HG03108 (cell line): ENCODE results near the gene IQCM.
"Not testable (repeated sequence)": the region's sequence is repeated elsewhere in the genome, so short reads cannot be mapped to it uniquely, and the experiment has no call there.

Experiments used
- ATAC-seq: cut with Tn5 transposase; IDR thresholded peaks from one replicate; pipeline ENCODE4 v1.9.1; 2021; ENCODE audit warnings: moderate library complexity; ENCODE audit not compliant: unreplicated experiment

Gene IQCM

DNA sequence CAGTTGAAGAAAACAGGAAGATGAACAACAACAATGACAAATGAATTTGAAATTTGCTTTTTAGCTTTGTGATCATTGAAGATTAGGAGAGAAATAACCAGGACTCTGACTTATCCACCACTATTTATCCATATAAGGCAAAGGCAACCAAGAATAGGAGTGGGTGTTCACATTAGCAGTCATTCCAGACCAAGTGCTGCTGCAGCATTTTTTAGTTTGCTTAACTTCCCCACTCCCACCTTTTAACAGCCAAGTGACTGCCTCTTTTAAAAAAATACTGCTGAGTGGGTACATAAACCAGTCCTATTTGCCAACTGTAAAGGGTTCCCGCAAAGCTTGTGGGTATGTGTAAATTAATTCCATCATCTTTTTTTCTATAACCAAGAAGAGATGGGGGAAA lies 230.9 kb downstream of the IQCM start:
- no peak for ATAC-seq

- no peak for ATAC-seq
These were observed 240.7 kb downstream of the IQCM start for GRCh38 chr4:149574971-149575370.

DNA sequence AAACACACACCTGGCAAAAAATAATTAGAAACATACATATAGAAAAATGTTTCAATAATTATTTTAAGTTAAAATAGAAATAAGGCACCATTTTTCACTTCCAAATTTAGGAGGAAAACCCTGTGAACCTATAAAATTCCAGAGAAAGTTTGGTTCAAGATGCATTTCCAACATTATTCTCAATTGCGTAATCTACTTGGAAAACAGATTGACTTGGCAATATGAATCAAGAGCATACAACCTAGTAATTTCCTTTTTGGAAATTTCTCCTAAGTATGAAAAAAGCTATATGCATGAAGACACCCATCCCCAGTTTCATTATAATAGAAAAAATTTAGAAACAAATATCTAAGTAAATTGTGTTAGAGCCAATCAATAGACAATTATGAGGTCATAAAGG lies 242.9 kb downstream of the IQCM start:
- no peak for ATAC-seq

GRCh38 chr4:149555799-149556198 lies 259.8 kb downstream of the IQCM start:
- no peak for ATAC-seq

GRCh38 chr4:149555146-149555545 lies 260.5 kb downstream of the IQCM start:
- no peak for ATAC-seq

DNA sequence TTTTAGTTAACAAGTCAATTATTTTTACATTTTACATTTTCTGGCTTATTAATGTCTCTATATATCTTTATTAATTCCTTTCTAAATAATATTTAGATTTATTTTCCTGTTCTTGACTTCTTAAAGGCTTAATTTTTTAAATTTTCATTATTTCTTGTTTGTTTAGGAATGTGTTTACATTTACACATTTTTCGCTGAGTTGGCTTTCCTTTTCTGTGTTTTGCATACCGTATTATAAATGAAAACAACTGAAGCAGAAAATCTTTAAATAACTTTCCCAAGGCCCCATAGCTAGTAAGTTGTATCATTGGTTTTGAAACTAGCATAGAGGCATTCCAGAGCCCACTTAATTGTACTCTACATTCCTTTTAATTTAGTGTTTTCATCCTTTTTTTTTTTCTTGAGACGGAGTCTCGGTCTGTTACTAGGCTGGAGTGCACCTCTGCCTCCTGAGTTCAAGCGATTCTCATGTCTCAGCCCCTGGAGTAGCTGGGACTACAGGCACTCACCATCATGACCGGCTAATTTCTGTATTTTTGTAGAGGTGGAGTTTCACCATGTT lies 261.6 kb downstream of the IQCM start:
- no peak for ATAC-seq

DNA sequence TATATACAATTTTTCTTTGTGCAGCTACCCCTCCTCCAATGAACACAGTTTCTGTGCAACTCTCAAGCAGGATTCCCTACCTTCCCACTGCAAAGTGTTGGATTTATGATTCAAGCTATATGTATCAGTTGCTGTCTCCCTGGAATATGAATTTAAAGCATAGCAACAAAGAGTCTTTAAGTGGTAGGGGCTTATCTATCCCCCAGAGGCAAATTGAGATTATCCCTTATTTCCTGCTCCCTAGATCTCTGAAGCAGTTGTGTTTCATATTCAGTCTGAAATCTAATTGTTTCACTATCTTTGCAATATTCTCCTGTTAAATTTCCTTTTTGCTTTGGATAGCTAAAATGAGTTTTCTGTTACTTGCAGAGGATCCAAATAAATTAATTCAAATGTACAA lies 263.0 kb downstream of the IQCM start:
- ATAC-seq = no peak

GRCh38 chr4:149549911-149550310 lies 265.7 kb downstream of the IQCM start:
- ATAC-seq = no peak

GRCh38 chr4:149534779-149535178 lies 280.9 kb downstream of the IQCM start:
- ATAC-seq = no peak

- ATAC-seq = no peak
These were observed 283.8 kb downstream of the IQCM start for GRCh38 chr4:149531861-149532260.

DNA sequence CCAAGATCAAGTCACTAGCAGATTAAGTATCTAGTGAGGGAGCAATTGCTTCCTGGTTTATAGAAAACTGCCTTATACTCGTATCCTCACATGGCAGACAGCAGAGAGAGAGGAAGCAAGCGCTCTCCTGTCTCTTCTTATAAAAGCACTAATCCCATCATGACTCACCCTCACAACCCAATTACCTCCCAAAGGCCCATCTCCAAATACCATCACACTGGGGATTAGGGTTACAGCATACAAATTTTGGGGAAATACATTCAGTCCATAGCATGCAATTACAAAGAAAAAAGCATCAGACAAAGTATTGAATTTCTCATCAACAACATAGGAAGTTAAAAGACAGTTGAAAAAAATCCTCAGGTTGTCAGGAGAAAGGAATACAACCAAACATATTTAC lies 292.6 kb downstream of the IQCM start:
- ATAC-seq = no peak

DNA sequence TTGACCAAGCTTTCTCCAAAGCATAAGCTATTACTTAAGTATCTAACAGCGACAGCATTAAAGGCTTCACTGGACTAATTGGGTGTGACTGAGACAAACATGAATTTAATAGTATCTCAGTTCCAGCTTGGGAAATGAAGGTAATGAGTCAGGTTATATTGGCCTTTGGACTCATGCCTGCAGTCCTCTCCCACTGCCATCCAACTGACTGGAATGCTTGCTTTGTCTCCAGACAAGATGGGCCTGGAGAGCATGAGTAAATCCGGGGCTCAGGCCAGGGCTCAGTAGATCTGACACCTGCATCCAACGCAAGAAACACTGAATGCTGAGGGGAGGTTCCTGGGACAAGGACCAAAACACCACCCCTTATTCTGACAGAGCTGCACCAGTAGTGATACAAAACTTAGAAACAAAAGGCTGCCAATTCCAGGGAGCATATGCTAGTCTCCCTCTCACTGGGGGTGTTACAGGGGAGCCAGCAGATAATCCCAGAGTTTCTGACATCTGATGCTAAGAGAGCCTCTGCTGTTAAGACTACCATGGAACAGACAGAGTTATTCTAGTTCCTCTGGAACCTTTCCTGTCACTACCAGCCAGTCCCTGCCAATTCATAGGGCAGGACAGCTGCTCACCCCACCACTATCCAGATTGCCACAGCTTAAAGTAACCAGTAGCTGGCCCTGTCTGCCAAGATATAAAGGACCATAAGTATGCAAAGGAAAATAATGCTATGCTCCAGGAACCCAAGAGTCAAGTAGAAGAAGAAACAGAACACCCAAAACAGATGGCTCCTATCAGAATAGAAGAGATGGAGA lies 293.8 kb downstream of the IQCM start:
- ATAC-seq = no peak

DNA sequence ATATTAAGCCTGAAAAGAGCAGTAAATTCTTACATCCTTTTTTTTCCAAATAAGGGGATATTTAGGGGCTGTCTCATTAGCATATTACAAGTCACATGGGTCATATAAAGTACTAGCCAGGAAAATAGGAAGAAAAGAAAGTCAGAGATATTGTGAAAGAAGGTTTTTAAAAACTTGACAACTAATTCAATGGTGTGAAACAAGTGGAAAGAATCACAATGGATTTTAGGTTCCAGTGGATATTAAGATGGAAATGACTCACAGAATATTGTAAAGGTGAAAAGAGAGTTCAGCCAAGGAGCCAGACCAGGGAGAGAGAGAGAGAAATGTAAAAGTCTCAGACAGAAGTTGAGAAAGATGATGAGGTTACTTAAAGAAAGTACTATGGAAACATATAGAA lies 297.2 kb downstream of the IQCM start:
- no peak for ATAC-seq

- ATAC-seq = no peak
These were observed 302.6 kb downstream of the IQCM start for GRCh38 chr4:149513081-149513480.

GRCh38 chr4:149512501-149512900 lies 303.1 kb downstream of the IQCM start:
- ATAC-seq = no peak

DNA sequence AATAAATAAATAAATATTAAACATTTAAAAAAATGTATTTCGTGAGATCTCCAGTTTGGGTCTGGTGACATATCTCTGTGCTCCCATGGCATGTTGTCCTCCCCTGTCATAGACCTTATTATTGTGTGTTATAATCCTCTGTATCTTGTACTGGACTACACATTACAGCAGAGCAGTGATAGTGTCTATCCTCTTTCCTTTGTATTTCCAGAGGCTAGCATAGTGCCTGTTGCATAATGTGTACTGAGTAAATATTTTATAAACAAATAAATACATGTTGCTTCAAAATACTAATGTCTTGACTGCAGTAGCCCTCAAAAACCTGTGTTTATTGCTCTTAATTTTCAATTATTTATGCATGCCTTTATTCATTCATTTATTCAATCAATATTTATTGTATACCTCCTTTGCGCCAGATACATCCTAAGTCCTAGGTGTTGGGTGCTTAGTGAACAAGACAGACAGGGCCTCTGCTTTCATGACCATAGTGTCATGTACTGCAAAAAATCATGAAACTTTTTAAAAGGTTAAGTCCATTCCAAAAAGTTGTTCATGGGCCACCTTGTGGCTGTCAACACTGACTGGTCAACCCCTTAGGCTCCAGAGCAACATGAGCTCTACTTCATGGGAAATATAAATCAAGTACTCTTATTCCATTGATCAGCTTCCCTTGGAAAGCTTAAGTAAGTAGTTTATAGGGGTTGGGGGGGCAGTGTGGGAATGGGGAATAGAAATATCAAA lies 303.9 kb downstream of the IQCM start:
- ATAC-seq = no peak

- not testable (repeated sequence) for ATAC-seq
These were observed 308.3 kb downstream of the IQCM start for GRCh38 chr4:149507309-149507708.

- ATAC-seq = no peak
These were observed 314.8 kb downstream of the IQCM start for GRCh38 chr4:149500806-149501205.

- ATAC-seq = no peak
These were observed 315.9 kb downstream of the IQCM start for GRCh38 chr4:149499726-149500125.

DNA sequence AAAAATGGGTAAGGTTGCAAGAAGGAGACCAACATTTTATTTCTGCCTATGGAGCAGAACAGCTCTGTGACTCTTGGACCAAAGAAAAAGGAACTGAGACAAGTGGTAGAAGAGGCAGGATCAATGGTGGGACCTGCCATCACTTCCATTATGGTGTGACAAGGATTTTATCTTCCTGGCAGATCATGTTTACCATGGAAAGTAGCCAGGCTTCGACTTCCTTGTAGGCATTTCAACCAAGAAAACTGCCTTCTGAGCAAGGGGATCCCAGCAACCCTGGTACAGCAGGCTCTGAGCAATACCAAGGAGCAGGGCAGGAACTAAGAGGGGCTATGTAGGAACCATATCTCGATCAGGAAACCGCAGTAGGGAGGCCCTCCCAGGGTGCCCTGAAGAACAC lies 317.4 kb downstream of the IQCM start:
- no peak for ATAC-seq

- ATAC-seq = no peak
These were observed 322.2 kb downstream of the IQCM start for GRCh38 chr4:149493492-149493891.

GRCh38 chr4:149489321-149489720 lies 326.3 kb downstream of the IQCM start:
- ATAC-seq = no peak
